Endothelial cell (in vitro differentiated cells): ENCODE results near the gene ZSWIM7. TPM values are rescaled to one million over a fixed set of nuclear protein-coding genes. Genes with fewer than 3 reads are reported as not detected.

Experiments
- DNase-seq: peaks from one replicate; pipeline ENCODE4 v3.0.0; 2021; ENCODE audit warnings: low spot score
- H3K27ac Mint-ChIP-seq: one replicate; pipeline ENCODE4 v1.8.0; 2021; ENCODE audit warnings: mixed read lengths, inconsistent platforms; ENCODE audit not compliant: unreplicated experiment
- H3K27me3 Mint-ChIP-seq: one replicate; pipeline ENCODE4 v1.8.0; 2021; ENCODE audit warnings: mild to moderate bottlenecking, moderate library complexity, mixed read lengths, inconsistent platforms; ENCODE audit not compliant: unreplicated experiment
- H3K36me3 Mint-ChIP-seq: one replicate; pipeline ENCODE4 v1.8.0; 2021; ENCODE audit warnings: mild to moderate bottlenecking, low read depth, mixed read lengths, inconsistent platforms; ENCODE audit not compliant: unreplicated experiment
- H3K4me1 Mint-ChIP-seq: one replicate; pipeline ENCODE4 v1.8.0; 2021; ENCODE audit warnings: mild to moderate bottlenecking, mixed read lengths, inconsistent platforms; ENCODE audit not compliant: unreplicated experiment
- H3K4me3 Mint-ChIP-seq: one replicate; pipeline ENCODE4 v1.8.0; 2021; ENCODE audit warnings: mild to moderate bottlenecking, mixed read lengths, inconsistent platforms; ENCODE audit not compliant: unreplicated experiment
- H3K9me3 Mint-ChIP-seq: one replicate; pipeline ENCODE4 v1.8.0; 2021; ENCODE audit warnings: mixed read lengths, inconsistent platforms; ENCODE audit not compliant: unreplicated experiment
- CTCF ChIP-seq: fragments of 200-600 bp; sonication (generic); IDR thresholded peaks from one replicate; pipeline ENCODE4 v1.5.0; 2021; ENCODE audit warnings: antibody characterized with exemption; ENCODE audit not compliant: unreplicated experiment
- total RNA-seq: library from RNA; stranded (reverse); fragmentation: NEBNext Ultra II Directional; extraction: Animal tissue kit (Norgen Biotek cat#: 25700); gene quantifications from one replicate; pipeline ENCODE4 v1.2.1, GENCODE V29; 2021; ENCODE audit not compliant: unreplicated experiment

ZSWIM7 gene
- total RNA-seq, 1 donor from 2014 or later = 39.4 TPM

GRCh38 chr17:15955793-15956541 is 43.5 kb downstream of the ZSWIM7 start:
- no peaks in the 10 kb centered on the region for H3K9me3 Mint-ChIP-seq
- peaks cover 3% of the 10 kb centered on the region for H3K4me1 Mint-ChIP-seq
- no peaks in the 10 kb centered on the region for H3K36me3 Mint-ChIP-seq
- H3K4me3 Mint-ChIP-seq = no peak overlapping the region
- peak overlapping the region; percentile 18 for H3K27ac Mint-ChIP-seq
- no peak for DNase-seq
- peaks cover 3% of the 10 kb centered on the region for H3K27me3 Mint-ChIP-seq
- TF ChIP-seq CTCF = no peak

- no peak for DNase-seq
- Mint-ChIP-seq H3K27me3 (peaks cover 3% of the 10 kb centered on the region), H3K36me3 (peaks cover 6% of the 10 kb centered on the region), H3K4me1 (peaks cover 3% of the 10 kb centered on the region), H3K9me3 (no peaks in the 10 kb centered on the region), H3K4me3 (no peak overlapping the region), H3K27ac (no peak overlapping the region)
- TF ChIP-seq CTCF = no peak
These were observed 45.3 kb downstream of the ZSWIM7 start for GRCh38 chr17:15954222-15954621.

GRCh38 chr17:15952916-15953790 is 46.4 kb downstream of the ZSWIM7 start:
- no peak for DNase-seq
- Mint-ChIP-seq H3K9me3 (no peaks in the 10 kb centered on the region), H3K27ac (no peak overlapping the region), H3K4me1 (peaks cover 3% of the 10 kb centered on the region), H3K4me3 (no peak overlapping the region), H3K36me3 (peaks cover 6% of the 10 kb centered on the region), H3K27me3 (no peaks in the 10 kb centered on the region)
- TF ChIP-seq CTCF = no peak

- peaks cover 6% of the 10 kb centered on the region for H3K36me3 Mint-ChIP-seq
- no peak for DNase-seq
- H3K4me1 Mint-ChIP-seq = peaks cover 6% of the 10 kb centered on the region
- H3K27ac Mint-ChIP-seq = no peak overlapping the region
- peaks cover 4% of the 10 kb centered on the region for H3K27me3 Mint-ChIP-seq
- TF ChIP-seq CTCF = no peak
- H3K9me3 Mint-ChIP-seq = no peaks in the 10 kb centered on the region
- no peak overlapping the region for H3K4me3 Mint-ChIP-seq
These were observed 47.4 kb downstream of the ZSWIM7 start for GRCh38 chr17:15952048-15952532.
